ENCODE measurements around the gene ASAP2. TPM values are rescaled to one million over a fixed set of nuclear protein-coding genes. Genes with fewer than 3 reads are reported as not detected.
A peak's percentile ranks its signal among the peaks of the same experiment; 100 is the strongest.

The ASAP2 gene
- total and polyA plus RNA-seq, 9 of the 15 experiments (the other 6 are each of a cell fraction or from before 2014, with no cell fraction given), result 0.06 to 4.3 (median 3.1) TPM

DNA sequence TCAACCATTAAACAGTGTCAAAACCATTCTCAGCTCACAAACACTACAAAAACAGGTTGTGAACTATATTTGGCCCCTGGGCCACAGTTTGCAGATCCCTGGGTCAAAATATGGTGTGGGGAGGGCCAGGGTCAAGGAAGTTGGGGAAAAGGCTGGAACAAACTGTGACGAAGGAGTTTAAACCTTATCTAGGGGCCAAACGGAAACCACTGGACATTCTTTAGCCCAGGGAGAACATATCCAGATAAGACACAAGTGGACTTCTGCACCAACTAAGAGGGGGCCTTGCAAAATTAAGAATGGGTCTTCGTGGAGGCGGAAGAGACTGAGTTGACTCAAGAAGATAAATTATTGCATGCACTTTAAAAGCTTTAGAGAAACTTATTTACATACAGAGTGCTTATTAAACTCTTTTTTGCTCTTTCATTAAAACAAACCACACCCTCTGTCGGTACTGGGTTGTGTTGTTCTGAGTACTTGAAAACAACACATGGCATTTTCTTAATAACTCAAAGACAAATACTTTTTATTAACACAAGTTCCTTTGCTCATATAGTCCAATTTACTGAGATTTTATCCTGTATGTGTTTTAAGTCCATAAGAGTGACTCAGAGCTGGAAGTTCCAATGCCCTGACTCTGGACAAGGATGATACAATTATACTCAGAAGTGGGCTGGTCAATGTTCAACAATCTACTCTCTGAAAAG lies 5.3 kb upstream of the ASAP2 start (continued):
- TF ChIP-seq, protein P1, sequence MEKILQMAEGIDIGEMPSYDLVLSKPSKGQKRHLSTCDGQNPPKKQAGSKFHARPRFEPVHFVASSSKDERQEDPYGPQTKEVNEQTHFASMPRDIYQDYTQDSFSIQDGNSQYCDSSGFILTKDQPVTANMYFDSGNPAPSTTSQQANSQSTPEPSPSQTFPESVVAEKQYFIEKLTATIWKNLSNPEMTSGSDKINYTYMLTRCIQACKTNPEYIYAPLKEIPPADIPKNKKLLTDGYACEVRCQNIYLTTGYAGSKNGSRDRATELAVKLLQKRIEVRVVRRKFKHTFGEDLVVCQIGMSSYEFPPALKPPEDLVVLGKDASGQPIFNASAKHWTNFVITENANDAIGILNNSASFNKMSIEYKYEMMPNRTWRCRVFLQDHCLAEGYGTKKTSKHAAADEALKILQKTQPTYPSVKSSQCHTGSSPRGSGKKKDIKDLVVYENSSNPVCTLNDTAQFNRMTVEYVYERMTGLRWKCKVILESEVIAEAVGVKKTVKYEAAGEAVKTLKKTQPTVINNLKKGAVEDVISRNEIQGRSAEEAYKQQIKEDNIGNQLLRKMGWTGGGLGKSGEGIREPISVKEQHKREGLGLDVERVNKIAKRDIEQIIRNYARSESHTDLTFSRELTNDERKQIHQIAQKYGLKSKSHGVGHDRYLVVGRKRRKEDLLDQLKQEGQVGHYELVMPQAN (IDR thresholded peaks at IDR 0.05; ENCODE audit: borderline replicate concordance), result no peak
- TF ChIP-seq ELF1 (tag; IDR thresholded peaks at IDR 0.05) (no peak), ZNF277 (CRISPR knock-in tag; IDR thresholded peaks at IDR 0.05; ENCODE audit: borderline replicate concordance) (no peak), LEF1 (IDR thresholded peaks at IDR 0.05) (peak; percentile 75), FOXP4 (CRISPR knock-in tag; IDR thresholded peaks at IDR 0.05; ENCODE audit: borderline replicate concordance) (no peak), ZNF431 (CRISPR knock-in tag; IDR thresholded peaks at IDR 0.05) (no peak), KLF16 (IDR thresholded peaks at IDR 0.05) (peak; percentile 18; the same call in 1 of the 2 replicates), L3MBTL2 (IDR thresholded peaks at IDR 0.05) (peak; percentile 59), GATAD2B (IDR thresholded peaks at IDR 0.05; ENCODE audit: borderline replicate concordance) (no peak), OTX1 (CRISPR knock-in tag; IDR thresholded peaks at IDR 0.05) (no peak), NONO (IDR thresholded peaks at IDR 0.05; ENCODE audit: low read depth in 2 of 2, low read length in 1 of 2) (no peak), ZNF280B (CRISPR knock-in tag; IDR thresholded peaks at IDR 0.05) (no peak), RNF2 (IDR thresholded peaks at IDR 0.05) (peak; percentile 62; the same call in 1 of the 2 replicates), E2F4 (CRISPR knock-in tag; IDR thresholded peaks at IDR 0.05; ENCODE audit: low read depth) (no peak)
- TF ChIP-seq, protein P2, sequence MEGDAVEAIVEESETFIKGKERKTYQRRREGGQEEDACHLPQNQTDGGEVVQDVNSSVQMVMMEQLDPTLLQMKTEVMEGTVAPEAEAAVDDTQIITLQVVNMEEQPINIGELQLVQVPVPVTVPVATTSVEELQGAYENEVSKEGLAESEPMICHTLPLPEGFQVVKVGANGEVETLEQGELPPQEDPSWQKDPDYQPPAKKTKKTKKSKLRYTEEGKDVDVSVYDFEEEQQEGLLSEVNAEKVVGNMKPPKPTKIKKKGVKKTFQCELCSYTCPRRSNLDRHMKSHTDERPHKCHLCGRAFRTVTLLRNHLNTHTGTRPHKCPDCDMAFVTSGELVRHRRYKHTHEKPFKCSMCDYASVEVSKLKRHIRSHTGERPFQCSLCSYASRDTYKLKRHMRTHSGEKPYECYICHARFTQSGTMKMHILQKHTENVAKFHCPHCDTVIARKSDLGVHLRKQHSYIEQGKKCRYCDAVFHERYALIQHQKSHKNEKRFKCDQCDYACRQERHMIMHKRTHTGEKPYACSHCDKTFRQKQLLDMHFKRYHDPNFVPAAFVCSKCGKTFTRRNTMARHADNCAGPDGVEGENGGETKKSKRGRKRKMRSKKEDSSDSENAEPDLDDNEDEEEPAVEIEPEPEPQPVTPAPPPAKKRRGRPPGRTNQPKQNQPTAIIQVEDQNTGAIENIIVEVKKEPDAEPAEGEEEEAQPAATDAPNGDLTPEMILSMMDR (IDR thresholded peaks at IDR 0.05 in 2 of 3, conservative IDR thresholded peaks at IDR 0.05 in 1 of 3; ENCODE audit: insufficient read depth in 2 of 3, low read depth in 1 of 3, low read length in 3 of 3), result no peak; a peak in 1 of 6 replicates
- TF ChIP-seq, protein P3, sequence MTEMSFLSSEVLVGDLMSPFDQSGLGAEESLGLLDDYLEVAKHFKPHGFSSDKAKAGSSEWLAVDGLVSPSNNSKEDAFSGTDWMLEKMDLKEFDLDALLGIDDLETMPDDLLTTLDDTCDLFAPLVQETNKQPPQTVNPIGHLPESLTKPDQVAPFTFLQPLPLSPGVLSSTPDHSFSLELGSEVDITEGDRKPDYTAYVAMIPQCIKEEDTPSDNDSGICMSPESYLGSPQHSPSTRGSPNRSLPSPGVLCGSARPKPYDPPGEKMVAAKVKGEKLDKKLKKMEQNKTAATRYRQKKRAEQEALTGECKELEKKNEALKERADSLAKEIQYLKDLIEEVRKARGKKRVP (CRISPR knock-in tag; IDR thresholded peaks at IDR 0.05), result no peak
